CD8-positive, alpha-beta memory T cell (primary cell): ENCODE results near the gene SLC6A5. TPM values are rescaled to one million over a fixed set of nuclear protein-coding genes. Genes with fewer than 3 reads are reported as not detected.
"Not testable (repeated sequence)": the region's sequence is repeated elsewhere in the genome, so short reads cannot be mapped to it uniquely, and the experiment has no call there.

Experiments
- CTCF ChIA-PET: fragments of 350-600 bp; sonication (Branson Sonifier 250); formaldehyde crosslinking; loops from one replicate; lab custom pipeline; 2021; ENCODE audit warnings: antibody characterized with exemption; lab: Charles Lee
- POLR2A ChIA-PET: fragments of 350-600 bp; sonication (Branson Sonifier 250); formaldehyde crosslinking; loops from one replicate; lab custom pipeline; 2021; ENCODE audit warnings: antibody characterized with exemption; lab: Charles Lee
- DNase-seq, 5 donors: peaks; one replicate each; pipeline versions ENCODE4 v3.0.0 to v3.0.0-alpha.2; 2020 to 2022; ENCODE audit warnings: mixed read lengths in 1 of 5
- H3K27ac ChIP-seq: one replicate; pipeline ENCODE4 v1.7.0; 2013; ENCODE audit warnings: low read depth, mild to moderate bottlenecking, low read length, moderate library complexity
- H3K27me3 ChIP-seq: 2 replicates; pipeline ENCODE4 v1.7.0; 2013; ENCODE audit warnings: low read length, mild to moderate bottlenecking; ENCODE audit not compliant: insufficient read depth, poor library complexity, severe bottlenecking
- H3K36me3 ChIP-seq: 2 replicates; pipeline ENCODE4 v1.7.0; 2013; ENCODE audit warnings: mild to moderate bottlenecking, low read length, moderate library complexity; ENCODE audit not compliant: insufficient read depth
- H3K4me1 ChIP-seq: 2 replicates; pipeline ENCODE4 v1.7.0; 2013; ENCODE audit warnings: mild to moderate bottlenecking, low read length, moderate library complexity; ENCODE audit not compliant: insufficient read depth
- H3K4me3 ChIP-seq: 2 replicates; pipeline ENCODE4 v1.7.0; 2013; ENCODE audit warnings: mild to moderate bottlenecking, low read length
- H3K9me3 ChIP-seq: 2 replicates; pipeline ENCODE4 v1.7.0; 2013; ENCODE audit warnings: mild to moderate bottlenecking, low read length
- H3K27ac Mint-ChIP-seq, 8 donors: one replicate each; pipeline ENCODE4 v1.8.0; 2020 to 2021; ENCODE audit warnings: mixed read lengths in 8 of 8, mild to moderate bottlenecking in 6 of 8, inconsistent platforms in 3 of 8, moderate library complexity in 3 of 8
- H3K27me3 Mint-ChIP-seq, 2 donors: one replicate each; pipeline ENCODE4 v1.8.0; 2020 to 2021; ENCODE audit warnings: mixed read lengths in 2 of 2, mild to moderate bottlenecking in 1 of 2, moderate library complexity in 1 of 2
- H3K36me3 Mint-ChIP-seq, 3 donors: one replicate each; pipeline ENCODE4 v1.8.0; 2020 to 2021; ENCODE audit warnings: mixed read lengths in 3 of 3, inconsistent platforms in 1 of 3, mild to moderate bottlenecking in 1 of 3
- H3K4me1 Mint-ChIP-seq, 3 donors: one replicate each; pipeline ENCODE4 v1.8.0; 2020 to 2021; ENCODE audit warnings: mixed read lengths in 3 of 3, inconsistent platforms in 1 of 3, mild to moderate bottlenecking in 1 of 3
- H3K4me3 Mint-ChIP-seq, 7 donors: one replicate each; pipeline ENCODE4 v1.8.0; 2020 to 2021; ENCODE audit warnings: mixed read lengths in 7 of 7, mild to moderate bottlenecking in 6 of 7, moderate library complexity in 4 of 7, inconsistent platforms in 2 of 7
- H3K9me3 Mint-ChIP-seq, 5 donors: one replicate each; pipeline ENCODE4 v1.8.0; 2020 to 2022; ENCODE audit warnings: mixed read lengths in 5 of 5, mild to moderate bottlenecking in 3 of 5, moderate library complexity in 2 of 5, inconsistent platforms in 1 of 5
- polyA plus RNA-seq: library from polyadenylated mRNA; unstranded; fragments of 300-500 nt; fragmentation: Illumina TruSeq; gene quantifications from one replicate; pipeline ENCODE4 v1.2.3, GENCODE V29; 2021
- total RNA-seq, 2 experiments: library from RNA; stranded (reverse); gene quantifications; one replicate each; pipeline ENCODE4 v1.2.3, GENCODE V29; 2021

Gene SLC6A5
- total and polyA plus RNA-seq, 3 experiments from 2014 or later, result not detected

DNA sequence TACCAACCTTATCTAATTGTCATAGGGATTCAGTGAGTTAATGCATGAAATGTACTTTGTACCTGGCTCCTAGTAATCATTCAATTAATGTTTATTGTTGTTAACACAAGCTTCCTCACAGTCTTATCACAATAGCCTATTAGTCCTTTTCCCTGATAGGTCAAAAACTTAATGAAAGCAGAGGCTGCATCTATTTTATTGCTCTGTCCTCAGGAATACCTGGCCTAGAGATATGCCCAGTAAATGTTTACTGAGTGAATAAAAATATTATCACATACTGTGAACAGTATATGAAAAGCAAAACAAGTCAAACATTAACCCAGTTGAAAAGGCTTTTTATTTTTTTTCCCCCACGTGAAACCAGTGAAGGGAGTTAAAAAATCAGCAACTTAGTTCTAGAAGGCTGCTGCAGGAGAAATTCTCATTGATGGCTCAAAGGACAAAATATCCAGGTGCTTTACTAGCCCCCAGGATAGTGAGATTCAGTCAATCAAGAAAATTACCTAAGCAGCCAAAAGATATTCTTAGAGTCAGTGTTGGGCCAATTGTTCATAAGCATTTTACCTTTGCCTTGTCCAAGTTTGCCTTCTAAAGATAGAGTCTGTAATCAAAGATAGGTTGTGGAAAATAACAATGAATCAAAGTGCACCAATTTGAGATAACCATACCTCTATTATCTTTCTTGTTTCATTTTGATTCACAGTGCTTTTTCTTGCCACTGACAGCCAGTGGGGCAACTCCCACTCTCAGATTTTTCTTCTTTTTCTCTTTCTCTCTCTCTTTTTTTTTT lies 34.4 kb upstream of the SLC6A5 start:
- Histone ChIP-seq H3K27ac (no peak overlapping the region), H3K27me3 (no peaks in the 10 kb centered on the region), H3K36me3 (no peaks in the 10 kb centered on the region), H3K4me1 (no peaks in the 10 kb centered on the region), H3K4me3 (no peak overlapping the region), H3K9me3 (no peaks in the 10 kb centered on the region)
- no peak overlapping the region for H3K27ac Mint-ChIP-seq
- ChIA-PET POLR2A (no interaction called here), CTCF (no interaction called here)
- H3K4me1 Mint-ChIP-seq, result no peaks in the 10 kb centered on the region
- H3K27me3 Mint-ChIP-seq, result peaks cover 1 to 17% of the 10 kb centered on the region in 2 donors
- H3K9me3 Mint-ChIP-seq, result peaks cover 0 to 5% (median 0%) of the 10 kb centered on the region in 5 donors
- DNase-seq, result no peak
- no peak overlapping the region for H3K4me3 Mint-ChIP-seq
- H3K36me3 Mint-ChIP-seq, result no peaks in the 10 kb centered on the region

DNA sequence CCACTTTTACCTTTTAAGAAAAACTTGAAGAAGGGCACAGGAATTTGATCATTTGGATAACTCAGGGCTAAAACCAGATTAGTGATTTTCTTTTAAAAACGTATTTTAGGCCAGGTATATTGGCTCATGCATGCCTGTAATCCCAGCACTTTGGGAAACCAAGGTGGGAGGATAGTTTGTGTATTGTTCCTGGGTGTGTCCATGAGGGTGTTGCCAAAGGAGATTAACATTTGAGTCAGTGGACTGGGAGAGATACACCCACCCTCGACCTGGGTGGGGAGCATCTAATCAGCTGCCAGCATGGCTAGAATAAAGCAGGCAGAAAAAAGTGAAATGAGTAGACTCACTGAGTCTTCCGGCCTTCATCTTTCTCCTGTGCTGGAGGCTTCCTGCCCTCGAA lies 33.3 kb upstream of the SLC6A5 start:
- H3K9me3 Mint-ChIP-seq, H3K4me3 ChIP-seq, H3K27ac ChIP-seq, H3K4me1 Mint-ChIP-seq, POLR2A ChIA-PET, H3K9me3 ChIP-seq, H3K4me3 Mint-ChIP-seq, H3K36me3 ChIP-seq, H3K27ac Mint-ChIP-seq, H3K27me3 ChIP-seq, H3K4me1 ChIP-seq, H3K36me3 Mint-ChIP-seq, DNase-seq, CTCF ChIA-PET: not testable (repeated sequence)
- H3K27me3 Mint-ChIP-seq, result peaks cover 1 to 17% of the 10 kb centered on the region in 2 donors

DNA sequence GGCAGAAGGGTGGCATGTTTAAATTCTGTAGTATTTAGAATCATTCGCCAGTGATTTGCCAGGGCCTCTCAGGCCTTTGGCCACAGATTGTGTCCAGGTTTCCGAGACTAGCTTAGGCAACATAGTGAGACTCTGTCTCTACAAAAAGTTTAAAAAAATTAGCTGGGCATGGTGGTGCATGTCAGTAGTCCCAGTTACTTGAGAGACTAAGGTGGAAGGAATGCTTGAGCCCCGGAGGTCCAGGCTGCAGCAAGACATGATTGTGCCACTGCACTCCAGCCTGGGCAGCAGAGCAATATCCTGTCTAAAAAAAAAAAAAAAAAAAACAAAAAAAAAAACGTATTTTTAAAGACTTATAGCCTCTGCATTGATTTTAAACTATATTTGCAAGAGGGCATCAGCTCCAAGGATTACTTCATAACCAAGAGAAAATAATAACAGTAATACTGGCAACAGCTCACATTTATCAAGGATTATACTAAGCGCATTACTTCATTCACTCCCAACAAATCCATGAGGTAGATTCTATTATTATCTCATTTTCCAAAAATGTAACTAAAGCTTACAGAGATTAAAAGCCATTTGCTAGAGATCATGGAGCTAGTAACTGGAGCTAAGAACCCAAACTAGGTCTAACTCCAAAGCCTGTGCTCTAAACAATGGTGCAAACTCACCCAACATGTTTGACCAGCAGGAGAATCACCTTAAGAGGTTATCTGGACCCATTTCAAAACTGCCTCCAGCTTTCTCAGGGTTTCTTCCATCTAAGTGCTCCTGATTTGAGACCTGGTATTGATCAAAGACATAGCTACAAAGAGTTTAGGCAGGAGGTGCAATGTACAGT lies 32.6 kb upstream of the SLC6A5 start:
- CTCF ChIA-PET, result no interaction called here
- no peak for DNase-seq
- POLR2A ChIA-PET, result no interaction called here
- no peaks in the 10 kb centered on the region for H3K36me3 Mint-ChIP-seq
- peaks cover 0 to 5% (median 0%) of the 10 kb centered on the region in 5 donors for H3K9me3 Mint-ChIP-seq
- H3K4me3 ChIP-seq, result no peak overlapping the region
- H3K27ac Mint-ChIP-seq, result no peak overlapping the region
- peaks cover 1 to 17% of the 10 kb centered on the region in 2 donors for H3K27me3 Mint-ChIP-seq
- H3K4me1 Mint-ChIP-seq, result no peaks in the 10 kb centered on the region
- no peak overlapping the region for H3K4me3 Mint-ChIP-seq
- H3K27ac ChIP-seq, result no peak overlapping the region
- no peaks in the 10 kb centered on the region for H3K36me3 ChIP-seq
- H3K4me1 ChIP-seq, result no peaks in the 10 kb centered on the region
- no peaks in the 10 kb centered on the region for H3K9me3 ChIP-seq
- H3K27me3 ChIP-seq, result no peaks in the 10 kb centered on the region

DNA sequence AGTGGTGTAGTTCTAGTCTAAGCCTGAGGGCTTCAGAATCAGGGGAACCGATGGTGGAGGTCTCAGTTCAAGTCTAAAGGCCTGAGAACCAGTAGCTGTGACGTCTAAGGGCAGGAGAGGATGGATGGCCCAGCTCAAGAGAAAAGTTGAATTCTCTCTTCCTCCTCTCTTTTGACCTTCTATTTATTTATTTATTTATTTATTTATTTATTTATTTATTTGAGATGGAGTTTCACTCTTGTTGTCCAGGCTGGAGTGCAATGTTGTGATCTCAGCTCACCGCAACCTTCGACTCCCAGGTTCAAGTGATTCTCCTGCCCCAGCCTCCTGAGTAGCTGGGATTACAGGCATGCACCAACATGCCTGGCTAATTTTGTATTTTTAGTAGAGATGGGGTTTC lies 19.7 kb upstream of the SLC6A5 start:
- POLR2A ChIA-PET, H3K36me3 Mint-ChIP-seq, H3K4me3 ChIP-seq, H3K27me3 ChIP-seq, H3K4me3 Mint-ChIP-seq, DNase-seq, H3K27ac ChIP-seq, H3K27ac Mint-ChIP-seq, CTCF ChIA-PET, H3K4me1 ChIP-seq, H3K9me3 Mint-ChIP-seq, H3K9me3 ChIP-seq, H3K4me1 Mint-ChIP-seq, H3K36me3 ChIP-seq: not testable (repeated sequence)
- H3K27me3 Mint-ChIP-seq, result peaks cover 3 to 11% of the 10 kb centered on the region in 2 donors

DNA sequence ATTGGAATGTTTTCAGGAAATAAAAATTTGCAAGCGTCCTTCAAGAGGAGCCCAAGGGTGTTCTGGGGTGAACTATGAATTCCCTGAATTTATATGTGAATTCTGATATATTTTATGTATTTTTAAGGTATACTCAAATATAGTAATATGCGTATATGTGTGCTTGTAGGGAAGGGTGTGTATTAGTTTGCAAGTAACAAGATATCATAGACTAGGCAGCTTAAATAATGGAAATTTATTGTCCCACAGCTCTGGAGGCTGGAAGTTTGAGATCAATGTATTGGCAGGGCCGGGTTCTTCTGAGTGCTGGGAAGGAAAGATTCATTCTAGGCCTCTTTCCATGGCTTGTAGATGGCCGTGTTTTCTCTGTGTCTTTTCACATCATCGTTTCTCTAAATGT lies 16.2 kb upstream of the SLC6A5 start:
- H3K27ac Mint-ChIP-seq, result no peak overlapping the region
- Histone ChIP-seq H3K4me1 (no peaks in the 10 kb centered on the region), H3K27me3 (no peaks in the 10 kb centered on the region), H3K9me3 (no peaks in the 10 kb centered on the region), H3K4me3 (no peak overlapping the region), H3K36me3 (no peaks in the 10 kb centered on the region), H3K27ac (no peak overlapping the region)
- H3K4me3 Mint-ChIP-seq, result no peak overlapping the region
- POLR2A ChIA-PET, result no interaction called here
- H3K9me3 Mint-ChIP-seq, result peaks cover 0 to 5% (median 0%) of the 10 kb centered on the region in 5 donors
- H3K36me3 Mint-ChIP-seq, result no peaks in the 10 kb centered on the region
- H3K27me3 Mint-ChIP-seq, result peaks cover 5% of the 10 kb centered on the region in 2 donors
- CTCF ChIA-PET, result no interaction called here
- no peak for DNase-seq
- H3K4me1 Mint-ChIP-seq, result no peaks in the 10 kb centered on the region

DNA sequence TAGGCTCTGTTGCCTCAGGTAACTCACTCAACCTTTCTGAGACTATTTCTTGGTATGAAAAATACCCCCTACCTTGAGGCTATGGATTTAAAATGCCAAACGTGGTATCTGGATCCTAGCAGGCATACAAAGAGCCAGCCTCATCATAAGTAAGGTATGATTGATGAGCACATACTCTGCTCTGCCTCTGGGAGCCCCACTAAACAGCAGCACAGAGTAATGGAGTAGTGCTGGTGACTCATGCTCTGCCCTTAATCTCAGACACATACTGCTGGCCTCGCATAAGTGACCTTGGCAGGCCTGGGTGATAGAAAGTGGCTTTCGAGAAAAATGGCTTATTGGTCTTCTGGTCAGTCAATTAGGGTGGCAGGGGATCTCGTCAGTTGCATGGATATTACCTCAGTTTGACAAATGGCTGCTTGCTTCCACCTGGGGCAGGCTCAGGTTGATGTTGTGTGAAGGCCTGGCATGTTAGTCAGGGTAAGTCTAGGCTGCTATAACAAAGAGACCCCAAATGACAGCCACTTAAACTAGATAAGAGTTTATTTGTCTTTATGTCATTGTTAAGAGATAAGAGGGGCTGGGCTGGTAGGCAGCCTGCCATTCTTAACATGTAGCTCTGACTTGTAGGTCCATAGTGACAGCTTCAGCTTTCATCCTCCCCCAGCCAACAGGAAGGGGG lies 15.2 kb upstream of the SLC6A5 start:
- Histone ChIP-seq H3K27me3 (no peaks in the 10 kb centered on the region), H3K4me1 (no peaks in the 10 kb centered on the region), H3K9me3 (no peaks in the 10 kb centered on the region), H3K27ac (no peak overlapping the region), H3K36me3 (no peaks in the 10 kb centered on the region), H3K4me3 (no peak overlapping the region)
- H3K9me3 Mint-ChIP-seq, result peaks cover 0 to 5% (median 0%) of the 10 kb centered on the region in 5 donors
- no peaks in the 10 kb centered on the region for H3K36me3 Mint-ChIP-seq
- no peaks in the 10 kb centered on the region for H3K4me1 Mint-ChIP-seq
- ChIA-PET POLR2A (no interaction called here), CTCF (no interaction called here)
- H3K4me3 Mint-ChIP-seq, result no peak overlapping the region
- DNase-seq, result no peak
- H3K27ac Mint-ChIP-seq, result no peak overlapping the region
- H3K27me3 Mint-ChIP-seq, result peaks cover 9 to 12% of the 10 kb centered on the region in 2 donors

GRCh38 chr11:20589796-20590195 lies 9.6 kb upstream of the SLC6A5 start:
- POLR2A ChIA-PET, result no interaction called here

GRCh38 chr11:20590381-20590780 lies 9.0 kb upstream of the SLC6A5 start:
- H3K4me1 Mint-ChIP-seq, result no peaks in the 10 kb centered on the region
- Histone ChIP-seq H3K27me3 (no peaks in the 10 kb centered on the region), H3K4me1 (no peaks in the 10 kb centered on the region), H3K9me3 (no peaks in the 10 kb centered on the region), H3K27ac (no peak overlapping the region), H3K36me3 (no peaks in the 10 kb centered on the region), H3K4me3 (no peak overlapping the region)
- DNase-seq, result no peak
- H3K27ac Mint-ChIP-seq, result no peak overlapping the region
- no peaks in the 10 kb centered on the region for H3K36me3 Mint-ChIP-seq
- H3K27me3 Mint-ChIP-seq, result peaks cover 20 to 36% of the 10 kb centered on the region in 2 donors
- ChIA-PET CTCF (no interaction called here), POLR2A (no interaction called here)
- peaks cover 0 to 4% (median 0%) of the 10 kb centered on the region in 5 donors for H3K9me3 Mint-ChIP-seq
- no peak overlapping the region for H3K4me3 Mint-ChIP-seq

More at GRCh38 chr11:20589796-20590195, 9.6 kb upstream of the SLC6A5 start:
- Mint-ChIP-seq H3K27me3 (peaks cover 17 to 31% of the 10 kb centered on the region in 2 donors), H3K27ac (no peak overlapping the region), H3K36me3 (no peaks in the 10 kb centered on the region), H3K9me3 (peaks cover 0 to 4% (median 0%) of the 10 kb centered on the region in 5 donors), H3K4me3 (no peak overlapping the region), H3K4me1 (no peaks in the 10 kb centered on the region)
- H3K27me3 ChIP-seq, result no peaks in the 10 kb centered on the region
- no peaks in the 10 kb centered on the region for H3K9me3 ChIP-seq
- H3K4me1 ChIP-seq, result no peaks in the 10 kb centered on the region
- DNase-seq, result no peak
- H3K4me3 ChIP-seq, result no peak overlapping the region
- CTCF ChIA-PET, result no interaction called here
- H3K36me3 ChIP-seq, result no peaks in the 10 kb centered on the region
- no peak overlapping the region for H3K27ac ChIP-seq
